SH-SY5Y (cell line): Measurements from ENCODE around the gene NETO2.
A peak's percentile ranks its signal among the peaks of the same experiment; 100 is the strongest.

Experiments
- GATA2 ChIP-seq: IDR thresholded peaks from 2 replicates; pipeline ENCODE4 v1.6.1; 2011; ENCODE audit warnings: mild to moderate bottlenecking, low read depth, low read length
- GATA3 ChIP-seq: IDR thresholded peaks from 2 replicates; pipeline ENCODE4 v1.6.1; 2011; ENCODE audit warnings: low read depth, mild to moderate bottlenecking, low read length, moderate library complexity

NETO2 gene

DNA sequence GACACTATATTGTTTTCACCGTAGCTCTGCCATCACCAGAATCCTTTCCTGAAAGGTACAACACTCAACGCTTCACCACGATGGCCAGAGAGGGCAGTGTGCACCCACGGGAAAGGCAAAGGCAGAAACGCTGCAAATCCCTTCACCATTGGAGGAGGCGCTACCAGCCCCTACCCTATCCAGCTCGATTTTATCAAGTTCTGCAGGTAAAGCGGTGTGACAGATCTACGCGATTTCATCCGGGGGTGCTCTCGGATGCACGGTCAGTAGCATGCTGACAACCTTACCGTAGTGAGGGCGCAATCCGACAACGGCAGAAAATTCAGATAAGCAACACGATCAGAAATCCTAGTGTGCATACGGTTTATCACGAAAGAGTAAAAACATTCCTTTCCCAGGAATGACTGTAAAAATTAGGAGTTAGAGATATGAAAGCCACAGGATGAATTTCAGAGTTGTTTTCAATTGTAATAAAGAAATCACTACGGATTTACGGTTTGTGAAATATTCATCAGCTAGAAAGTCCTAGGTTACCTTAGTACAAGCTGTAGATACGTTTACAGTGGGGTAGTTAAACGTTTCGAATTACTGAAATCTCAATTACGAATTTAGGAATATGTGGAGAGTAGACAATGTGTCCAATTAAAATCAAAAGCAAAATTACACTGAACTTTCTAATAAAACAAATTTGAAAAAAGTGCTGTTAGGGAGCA lies 1.8 kb downstream of the NETO2 start:
- no peak for TF ChIP-seq GATA3
- peak; percentile 77 for TF ChIP-seq GATA2

DNA sequence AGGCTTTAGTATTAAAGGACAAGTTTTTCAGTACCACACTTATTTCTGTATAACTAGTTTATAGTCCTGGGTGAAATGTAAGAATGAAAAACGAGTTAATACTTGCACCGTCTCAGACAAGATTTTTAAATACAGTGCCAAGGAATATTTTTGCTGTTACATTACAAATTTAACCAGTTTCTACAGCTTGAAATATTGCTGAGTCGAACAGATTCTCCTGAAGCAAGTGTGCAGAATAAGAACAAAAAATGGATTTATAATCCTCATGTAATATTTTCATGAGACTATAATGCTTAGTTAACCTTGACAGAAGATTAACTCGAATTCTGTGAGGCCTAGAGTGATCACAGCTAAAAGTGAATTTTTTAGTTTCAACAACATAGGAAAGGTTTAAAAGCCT lies 3.1 kb downstream of the NETO2 start:
- no peak for TF ChIP-seq GATA2
- no peak for TF ChIP-seq GATA3

DNA sequence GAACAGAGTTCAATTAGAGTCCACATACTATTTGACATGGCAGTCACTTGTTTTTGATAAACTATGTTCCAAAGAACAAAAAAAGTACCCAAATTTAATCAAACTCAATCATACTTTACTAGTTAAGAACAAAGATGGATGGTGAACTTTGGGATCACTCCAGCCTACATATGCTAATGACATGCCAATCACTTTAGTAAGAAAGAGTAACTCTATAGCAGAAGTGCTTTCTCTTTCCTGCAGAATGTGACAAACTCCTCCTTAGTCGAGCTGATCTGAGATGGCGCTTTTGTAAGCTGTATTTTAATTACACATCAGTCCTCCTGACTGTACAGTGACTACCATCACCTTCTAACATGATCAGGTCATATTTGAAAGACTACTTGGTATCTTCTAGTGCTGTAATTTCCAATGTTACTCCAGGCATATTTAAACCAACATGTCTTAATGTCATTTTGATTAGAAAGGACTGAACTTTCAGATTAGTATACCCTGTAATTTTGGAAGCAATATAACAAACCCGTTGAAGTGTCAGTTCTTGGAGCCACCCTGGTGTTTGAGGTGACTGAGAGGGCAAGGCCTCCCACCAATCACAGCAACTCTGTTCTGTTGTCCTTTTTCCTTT lies 4.1 kb downstream of the NETO2 start:
- TF ChIP-seq GATA3, result no peak
- TF ChIP-seq GATA2, result no peak

DNA sequence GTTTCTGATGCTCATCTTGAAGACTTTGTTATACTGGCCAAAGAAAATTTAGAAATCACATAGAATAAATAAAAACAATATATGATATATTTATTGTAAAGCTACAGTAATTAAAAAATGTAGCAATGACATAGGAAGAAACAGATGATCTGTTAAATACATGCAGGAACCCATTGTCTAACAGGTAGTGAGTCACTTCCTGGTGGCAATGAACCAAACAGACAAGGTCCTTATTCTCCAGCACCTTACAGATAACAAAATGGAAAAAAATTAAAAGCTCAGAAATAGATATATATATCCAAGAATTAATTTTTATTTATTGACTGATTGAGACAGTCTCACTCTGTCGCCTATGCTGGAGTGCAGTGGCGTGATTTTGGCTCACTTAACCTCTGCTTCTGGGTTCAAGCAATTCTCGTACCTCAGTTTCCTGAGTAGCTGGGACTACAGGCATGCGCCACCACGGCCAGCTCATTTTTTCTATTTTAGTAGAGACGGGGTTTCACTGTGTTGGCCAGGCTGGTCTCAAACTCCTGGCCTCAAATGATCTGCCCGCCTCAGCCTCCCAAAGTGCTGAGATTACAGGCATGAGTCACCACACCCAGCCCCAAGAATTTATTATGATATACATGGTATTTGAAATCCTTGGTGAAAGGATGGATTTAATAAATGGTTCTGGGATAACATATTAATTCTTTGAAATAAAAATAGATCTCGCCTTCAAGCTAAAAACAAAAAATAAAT lies 7.5 kb downstream of the NETO2 start:
- TF ChIP-seq GATA3 (no peak), GATA2 (no peak)

DNA sequence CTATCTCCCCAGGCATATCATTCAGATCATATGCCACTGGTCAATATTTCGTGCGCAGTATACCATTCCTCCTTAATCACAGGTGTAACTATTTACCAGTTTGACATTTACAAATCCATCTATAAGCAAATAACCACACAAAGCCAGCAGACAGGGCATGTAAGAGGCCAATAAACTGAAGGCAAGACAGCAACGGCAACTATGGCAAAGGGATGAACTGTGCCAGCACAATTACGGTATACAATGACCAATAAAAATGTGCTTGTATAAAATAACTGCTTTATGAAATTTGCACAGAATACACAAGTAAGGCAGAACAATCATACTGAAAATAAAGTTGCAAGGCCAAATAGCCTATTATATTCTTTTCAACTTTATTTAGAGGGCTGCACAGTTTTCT lies 9.2 kb downstream of the NETO2 start:
- TF ChIP-seq GATA2, result no peak
- TF ChIP-seq GATA3, result no peak

DNA sequence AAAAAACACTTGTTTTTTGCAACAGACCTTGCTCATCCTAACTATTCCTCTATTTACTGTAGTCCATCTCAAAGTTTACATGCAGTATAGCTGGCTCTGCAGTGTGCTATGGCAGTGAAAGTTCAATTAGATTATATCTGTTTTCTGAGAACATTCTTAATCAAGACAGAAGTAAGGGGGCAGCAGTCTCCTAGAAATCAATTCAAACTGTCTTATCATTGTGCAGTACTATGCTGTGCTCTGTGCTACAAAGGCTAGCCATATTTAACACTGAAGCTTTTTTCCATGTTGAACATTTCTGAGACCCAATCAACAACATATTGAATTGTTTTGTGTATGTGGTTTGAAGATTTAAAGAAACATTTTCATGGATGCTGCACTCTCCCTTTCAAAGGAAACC lies 11.4 kb downstream of the NETO2 start:
- TF ChIP-seq GATA2, result no peak
- no peak for TF ChIP-seq GATA3

DNA sequence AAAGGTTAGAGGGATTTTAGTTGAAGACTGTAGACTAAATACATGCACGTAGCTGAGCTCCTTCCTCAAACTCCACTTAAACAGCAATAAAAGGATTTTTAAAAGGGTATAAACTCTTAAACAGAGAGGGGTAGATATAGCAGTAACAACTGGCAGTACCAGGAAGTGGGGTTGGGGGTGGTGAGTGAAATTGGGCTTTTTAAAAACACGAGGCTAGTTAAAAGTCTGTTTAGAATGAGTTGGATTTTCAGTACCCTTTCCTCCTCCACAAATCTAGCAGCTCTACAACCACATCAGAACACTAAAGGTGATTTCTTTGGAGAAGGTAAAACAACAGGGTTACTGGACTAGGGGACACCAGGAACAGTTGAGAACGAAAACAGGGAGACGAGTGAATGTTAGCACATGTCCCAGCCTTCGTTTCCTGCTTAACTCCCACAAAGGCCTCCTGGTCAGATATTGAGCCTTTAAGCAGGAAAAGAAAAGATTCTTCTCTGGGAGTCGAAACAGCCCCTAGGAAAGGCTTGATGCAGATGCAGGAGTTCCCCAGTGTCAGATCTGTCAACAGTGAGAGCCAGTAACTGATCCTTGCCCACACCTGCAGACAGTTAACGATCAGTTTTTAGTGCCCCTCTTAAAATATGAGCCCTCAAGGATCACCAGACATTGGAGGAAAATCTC lies 13.8 kb downstream of the NETO2 start:
- TF ChIP-seq GATA3 (no peak), GATA2 (no peak)

DNA sequence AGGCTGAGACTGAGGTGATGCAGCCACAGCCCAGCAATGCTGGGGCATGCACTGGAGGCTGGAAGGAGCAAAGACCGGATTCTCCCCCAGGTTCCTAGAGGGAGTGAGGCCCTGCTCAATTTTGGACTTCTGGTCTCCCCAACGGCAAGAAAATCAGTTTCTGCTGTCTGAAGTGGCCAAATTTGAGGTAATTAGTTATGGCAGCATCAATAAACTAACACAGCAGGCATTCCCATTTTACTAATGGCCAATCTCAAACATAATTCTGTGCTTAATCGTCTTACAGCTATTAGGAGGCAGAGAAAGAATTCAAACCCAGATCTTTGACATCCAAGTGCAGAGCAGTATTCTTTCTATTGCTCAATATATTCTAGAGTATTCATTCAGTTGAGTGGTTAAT lies 16.2 kb downstream of the NETO2 start:
- no peak for TF ChIP-seq GATA3
- TF ChIP-seq GATA2, result no peak

DNA sequence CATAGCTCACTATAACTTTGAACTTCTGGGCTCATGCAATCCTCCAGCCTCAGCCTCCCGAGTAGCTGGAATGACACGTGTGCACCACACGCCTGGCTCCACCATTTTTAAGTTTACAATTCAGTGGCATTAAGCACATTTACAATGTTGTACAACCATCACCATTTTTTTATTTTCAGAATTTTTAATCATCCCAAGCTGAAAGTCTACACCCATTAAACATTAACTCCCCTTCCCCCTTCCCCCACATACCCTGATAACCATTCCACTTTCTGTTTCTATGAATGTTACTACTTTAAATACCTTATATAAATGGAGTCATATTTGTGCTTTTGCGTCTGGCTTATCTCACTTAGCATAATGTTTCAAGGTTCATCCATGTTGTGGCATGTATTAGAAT lies 18.0 kb downstream of the NETO2 start:
- TF ChIP-seq GATA3 (no peak), GATA2 (no peak)

DNA sequence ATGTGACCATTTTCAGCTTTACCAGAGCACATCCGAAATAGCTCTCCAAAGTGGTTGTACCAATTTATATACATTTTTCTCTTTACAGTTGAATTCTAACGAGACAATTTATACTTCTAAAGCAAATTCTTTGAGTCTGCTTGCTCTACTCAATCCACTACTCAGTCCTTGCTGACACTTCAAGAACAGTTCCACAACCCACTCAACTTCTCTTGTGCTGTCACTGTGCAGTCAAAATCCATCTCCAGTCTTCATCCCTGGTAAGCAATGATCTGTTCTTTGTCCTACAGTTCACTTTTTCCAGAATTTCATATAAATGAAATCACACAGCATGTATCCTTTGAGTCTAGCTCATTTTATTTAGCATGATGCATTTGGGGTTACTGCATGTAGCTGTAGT lies 30.6 kb downstream of the NETO2 start:
- TF ChIP-seq GATA2 (no peak), GATA3 (no peak)

DNA sequence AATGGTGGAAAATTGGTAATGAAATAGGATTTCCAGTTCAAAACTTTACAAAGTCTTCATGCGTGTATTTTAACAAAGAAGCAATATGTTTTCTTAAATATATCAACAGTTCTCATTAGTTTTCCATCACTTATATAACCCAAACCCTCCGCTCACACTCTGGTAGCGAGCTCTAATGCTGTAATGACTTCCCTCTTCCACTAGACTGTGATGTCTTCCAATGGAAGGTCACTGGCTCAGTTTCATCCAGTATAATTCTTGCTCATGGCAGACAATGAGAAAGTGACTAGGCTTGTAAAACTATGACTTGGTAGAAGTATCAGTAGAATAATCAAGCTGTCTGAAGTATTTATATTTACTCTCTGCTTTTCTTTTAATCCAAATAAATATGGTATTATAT lies 32.8 kb downstream of the NETO2 start:
- TF ChIP-seq GATA3 (no peak), GATA2 (no peak)

DNA sequence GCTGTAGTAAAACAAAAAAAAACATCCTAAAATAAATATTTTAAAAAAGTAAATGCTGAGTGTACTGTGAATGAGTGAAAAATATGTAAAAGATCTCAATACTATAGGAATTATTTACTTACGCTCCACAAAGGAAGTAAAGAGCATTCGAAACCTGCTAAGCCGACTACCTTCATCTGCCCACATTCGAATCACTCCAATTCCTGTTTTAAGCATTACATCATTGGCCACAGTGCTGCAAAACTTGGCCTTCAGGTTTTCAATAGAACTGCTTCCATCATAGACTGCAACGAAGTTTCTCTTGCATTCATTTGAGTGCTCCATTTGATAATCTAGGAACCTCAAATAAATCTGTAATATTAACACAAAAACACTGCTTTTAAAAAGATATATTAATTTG lies 34.4 kb downstream of the NETO2 start:
- TF ChIP-seq GATA3, result no peak
- no peak for TF ChIP-seq GATA2

DNA sequence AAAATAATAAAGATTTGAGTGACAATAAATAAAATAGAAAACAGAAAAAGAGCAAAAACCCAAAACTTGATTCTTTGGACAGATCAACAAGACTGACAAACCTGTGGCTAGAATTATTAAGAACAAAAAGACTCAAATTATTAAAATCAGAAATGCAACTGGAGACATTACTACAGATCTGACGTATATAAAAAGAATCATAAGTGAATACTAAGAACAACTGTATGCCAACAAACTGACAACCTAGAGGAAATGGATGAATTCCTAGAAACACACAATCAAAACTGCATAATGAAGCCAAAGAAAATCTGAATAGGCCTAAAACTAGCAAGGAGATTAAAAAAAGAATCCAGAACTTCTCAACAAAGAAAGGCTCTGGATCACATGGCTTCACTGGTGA lies 47.4 kb downstream of the NETO2 start:
- TF ChIP-seq GATA2 (no peak), GATA3 (no peak)

DNA sequence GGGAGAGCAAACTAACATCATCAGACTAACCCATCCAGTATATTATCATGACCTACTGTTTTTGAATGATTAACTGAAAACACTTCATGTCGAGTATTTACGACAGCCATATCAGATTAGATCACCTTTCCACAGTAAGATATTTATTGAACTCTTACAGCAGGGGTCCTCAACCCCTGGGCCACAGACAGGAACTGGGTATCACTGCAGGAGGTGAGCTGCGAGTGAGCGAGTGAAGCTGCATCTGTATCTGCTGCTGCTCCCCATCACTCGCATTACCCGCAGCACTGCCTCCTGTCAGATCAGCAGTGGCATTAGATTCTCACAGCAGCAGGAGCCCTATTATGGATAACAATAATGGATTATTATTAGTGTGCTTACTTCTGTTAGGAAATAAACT lies 59.5 kb downstream of the NETO2 start:
- TF ChIP-seq GATA3 (no peak), GATA2 (no peak)

DNA sequence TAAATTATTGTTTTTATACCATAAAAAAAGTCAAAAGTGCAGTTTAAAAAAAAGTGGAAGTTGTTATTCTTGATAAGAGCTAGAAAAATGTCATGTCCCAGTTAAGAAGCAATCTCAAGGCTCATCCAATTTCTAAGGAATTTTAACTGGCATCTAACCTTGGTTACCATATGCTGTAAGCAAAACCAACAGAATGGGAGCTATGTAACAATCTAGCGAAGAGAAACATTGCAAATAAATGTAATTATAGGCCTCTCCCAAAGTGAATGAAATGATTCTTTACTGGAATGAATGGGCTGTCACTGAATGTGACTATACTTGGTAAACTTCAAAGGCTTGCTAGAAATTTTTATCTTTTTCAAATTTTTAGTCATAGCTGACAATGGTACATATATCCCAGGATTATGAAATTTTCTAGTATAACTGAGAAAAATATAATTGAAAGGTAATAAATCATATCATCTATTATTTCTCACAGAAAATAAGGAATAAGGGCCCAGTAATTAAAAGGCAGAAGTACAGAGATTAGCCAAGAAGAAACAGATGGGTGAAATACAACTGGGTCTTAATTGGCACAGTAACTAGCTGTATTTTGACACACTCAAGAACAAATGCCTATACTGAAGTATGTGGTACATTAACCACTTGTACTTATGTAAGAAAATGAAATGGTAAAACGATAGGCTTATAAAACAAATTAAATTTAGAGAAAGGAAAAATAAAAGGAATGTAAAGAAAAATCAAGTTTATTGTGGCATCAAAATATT lies 61.5 kb downstream of the NETO2 start:
- TF ChIP-seq GATA2, result no peak
- no peak for TF ChIP-seq GATA3
